SK-N-SH treated with all-trans-retinoic acid at 6 μM for 48 hours (cell line): ENCODE results near the gene BCL7B.

Source experiments
- ATAC-seq: fragments of 200-7000 bp; cut with Tn5 transposase; 3 replicates; pipeline ENCODE4 v1.9.1; 2020; ENCODE audit warnings: mild to moderate bottlenecking, moderate library complexity
- CSDC2 ChIP-seq: fragments of 250-450 bp; sonication (Bioruptor Pico); IDR thresholded peaks from 2 replicates; pipeline ENCODE4 v1.5.0; 2020; ENCODE audit warnings: mild to moderate bottlenecking, moderate library complexity
- ESRRG ChIP-seq: fragments of 250-450 bp; sonication (Bioruptor Pico); IDR thresholded peaks from 2 replicates; pipeline ENCODE4 v1.6.1; 2021; ENCODE audit warnings: mild to moderate bottlenecking
- GLIS3 ChIP-seq: fragments of 250-450 bp; sonication (Bioruptor Pico); IDR thresholded peaks from 2 replicates; pipeline ENCODE4 v1.5.0; 2020; ENCODE audit warnings: mild to moderate bottlenecking, moderate library complexity
- ISL1 ChIP-seq: fragments of 250-450 bp; sonication (Bioruptor Pico); IDR thresholded peaks from 2 replicates; pipeline ENCODE4 v2.1.2; 2022; ENCODE audit warnings: mild to moderate bottlenecking, moderate library complexity
- PPARA ChIP-seq: fragments of 250-450 bp; sonication (Bioruptor Pico); IDR thresholded peaks from 2 replicates; pipeline ENCODE4 v1.5.0; 2020; ENCODE audit warnings: mild to moderate bottlenecking, borderline replicate concordance
- SNAI2 ChIP-seq: fragments of 250-450 bp; sonication (Bioruptor Pico); IDR thresholded peaks from 2 replicates; pipeline ENCODE4 v1.5.0; 2020; ENCODE audit warnings: mild to moderate bottlenecking, moderate library complexity
- TCF4 ChIP-seq: fragments of 250-450 bp; sonication (Bioruptor Pico); IDR thresholded peaks from 2 replicates; pipeline ENCODE4 v1.8.0; 2021; ENCODE audit warnings: mild to moderate bottlenecking, moderate library complexity, borderline replicate concordance
- TOX ChIP-seq: fragments of 250-450 bp; sonication (Bioruptor Pico); IDR thresholded peaks from 2 replicates; pipeline ENCODE4 v1.8.0; 2021; ENCODE audit warnings: mild to moderate bottlenecking, moderate library complexity, borderline replicate concordance
- ZC3H10 ChIP-seq: fragments of 250-450 bp; sonication (Bioruptor Pico); IDR thresholded peaks from 2 replicates; pipeline ENCODE4 v1.5.1; 2021; ENCODE audit warnings: mild to moderate bottlenecking, moderate library complexity
- ZFP3 ChIP-seq: fragments of 250-450 bp; sonication (Bioruptor Pico); IDR thresholded peaks from 2 replicates; pipeline ENCODE4 v1.5.0; 2020; ENCODE audit warnings: mild to moderate bottlenecking, moderate library complexity
- ZFP30 ChIP-seq: fragments of 450-650 bp; formaldehyde crosslinking; IDR thresholded peaks from 2 replicates; pipeline ENCODE4 v1.5.0; 2022; ENCODE audit warnings: mild to moderate bottlenecking, moderate library complexity
- ZNF70 ChIP-seq: fragments of 450-650 bp; formaldehyde crosslinking; IDR thresholded peaks from 2 replicates; pipeline ENCODE4 v1.5.0; 2020; ENCODE audit warnings: mild to moderate bottlenecking, moderate library complexity
- ZNF8 ChIP-seq: fragments of 450-650 bp; formaldehyde crosslinking; IDR thresholded peaks from 2 replicates; pipeline ENCODE4 v1.5.0; 2020; ENCODE audit warnings: mild to moderate bottlenecking, moderate library complexity
- TF ChIP-seq, protein P1 (sequence below): fragments of 250-450 bp; sonication (Bioruptor Pico); IDR thresholded peaks from 2 replicates; pipeline ENCODE4 v1.8.0; 2020; ENCODE audit warnings: mild to moderate bottlenecking, moderate library complexity, borderline replicate concordance
- TF ChIP-seq, protein P2 (sequence below): fragments of 250-450 bp; sonication (Bioruptor Pico); IDR thresholded peaks from 2 replicates; pipeline ENCODE4 v1.8.0; 2021; ENCODE audit warnings: low read depth, mild to moderate bottlenecking, moderate library complexity, borderline replicate concordance
- TF ChIP-seq, protein P3 (sequence below): fragments of 250-450 bp; sonication (Bioruptor Pico); IDR thresholded peaks from 2 replicates; pipeline ENCODE4 v1.5.0; 2020; ENCODE audit warnings: mild to moderate bottlenecking, moderate library complexity
- TF ChIP-seq, protein P4 (sequence below): fragments of 250-450 bp; sonication (Bioruptor Pico); IDR thresholded peaks from 2 replicates; pipeline ENCODE4 v1.5.1; 2021; ENCODE audit warnings: mild to moderate bottlenecking, moderate library complexity
- TF ChIP-seq, protein P5 (sequence below): fragments of 250-450 bp; sonication (Bioruptor Pico); IDR thresholded peaks from 2 replicates; pipeline ENCODE4 v1.5.1; 2020; ENCODE audit warnings: low read depth, mild to moderate bottlenecking, moderate library complexity

The BCL7B gene

DNA sequence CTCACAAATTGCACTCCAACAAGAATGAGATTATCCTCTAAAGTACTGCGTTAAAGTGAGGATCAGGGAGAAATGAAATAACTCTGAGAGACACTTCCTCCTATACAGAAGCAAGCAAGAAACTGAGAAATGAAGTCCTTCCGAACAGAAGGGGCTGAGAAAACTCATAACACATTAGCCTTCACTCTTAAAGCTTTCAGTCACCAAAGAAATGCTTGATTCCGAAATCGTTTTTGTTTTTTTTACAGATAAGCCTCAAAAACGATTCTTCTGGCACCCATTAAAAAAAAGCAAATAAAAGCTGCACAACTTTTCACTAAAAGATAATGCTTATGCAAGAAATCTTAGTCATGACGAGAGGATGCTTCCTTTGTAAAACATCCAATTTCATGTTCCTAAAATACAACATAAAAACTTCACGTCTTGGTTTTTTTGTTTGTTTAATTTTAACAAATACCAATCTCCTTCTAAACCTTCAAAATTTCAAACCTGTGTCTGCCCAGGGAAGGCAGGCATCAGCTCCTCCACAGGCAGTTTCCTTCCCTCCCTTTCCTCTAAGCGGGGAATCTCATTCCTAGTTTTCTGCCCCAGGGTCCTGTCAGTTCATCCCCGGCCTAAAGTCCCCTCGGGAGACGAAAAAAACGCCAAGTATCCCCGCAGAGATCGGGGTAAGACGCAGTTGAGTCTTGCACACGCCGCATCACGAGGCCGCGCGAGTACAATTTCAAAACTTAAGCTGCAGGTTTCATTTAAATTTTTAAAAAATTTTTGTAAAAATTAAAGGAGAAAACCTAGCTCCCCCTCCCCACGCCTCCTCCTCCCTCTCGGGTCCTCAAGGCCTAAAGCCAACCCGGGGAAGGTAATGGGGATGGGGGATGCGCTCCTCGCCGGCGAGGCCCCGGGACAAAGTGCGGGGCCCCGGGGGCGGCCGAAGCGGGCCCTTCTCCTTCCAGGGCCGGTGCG lies 36.5 kb downstream of the BCL7B start:
- TF ChIP-seq, protein P1, sequence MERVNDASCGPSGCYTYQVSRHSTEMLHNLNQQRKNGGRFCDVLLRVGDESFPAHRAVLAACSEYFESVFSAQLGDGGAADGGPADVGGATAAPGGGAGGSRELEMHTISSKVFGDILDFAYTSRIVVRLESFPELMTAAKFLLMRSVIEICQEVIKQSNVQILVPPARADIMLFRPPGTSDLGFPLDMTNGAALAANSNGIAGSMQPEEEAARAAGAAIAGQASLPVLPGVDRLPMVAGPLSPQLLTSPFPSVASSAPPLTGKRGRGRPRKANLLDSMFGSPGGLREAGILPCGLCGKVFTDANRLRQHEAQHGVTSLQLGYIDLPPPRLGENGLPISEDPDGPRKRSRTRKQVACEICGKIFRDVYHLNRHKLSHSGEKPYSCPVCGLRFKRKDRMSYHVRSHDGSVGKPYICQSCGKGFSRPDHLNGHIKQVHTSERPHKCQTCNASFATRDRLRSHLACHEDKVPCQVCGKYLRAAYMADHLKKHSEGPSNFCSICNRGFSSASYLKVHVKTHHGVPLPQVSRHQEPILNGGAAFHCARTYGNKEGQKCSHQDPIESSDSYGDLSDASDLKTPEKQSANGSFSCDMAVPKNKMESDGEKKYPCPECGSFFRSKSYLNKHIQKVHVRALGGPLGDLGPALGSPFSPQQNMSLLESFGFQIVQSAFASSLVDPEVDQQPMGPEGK: no peak
- no peak for ATAC-seq

DNA sequence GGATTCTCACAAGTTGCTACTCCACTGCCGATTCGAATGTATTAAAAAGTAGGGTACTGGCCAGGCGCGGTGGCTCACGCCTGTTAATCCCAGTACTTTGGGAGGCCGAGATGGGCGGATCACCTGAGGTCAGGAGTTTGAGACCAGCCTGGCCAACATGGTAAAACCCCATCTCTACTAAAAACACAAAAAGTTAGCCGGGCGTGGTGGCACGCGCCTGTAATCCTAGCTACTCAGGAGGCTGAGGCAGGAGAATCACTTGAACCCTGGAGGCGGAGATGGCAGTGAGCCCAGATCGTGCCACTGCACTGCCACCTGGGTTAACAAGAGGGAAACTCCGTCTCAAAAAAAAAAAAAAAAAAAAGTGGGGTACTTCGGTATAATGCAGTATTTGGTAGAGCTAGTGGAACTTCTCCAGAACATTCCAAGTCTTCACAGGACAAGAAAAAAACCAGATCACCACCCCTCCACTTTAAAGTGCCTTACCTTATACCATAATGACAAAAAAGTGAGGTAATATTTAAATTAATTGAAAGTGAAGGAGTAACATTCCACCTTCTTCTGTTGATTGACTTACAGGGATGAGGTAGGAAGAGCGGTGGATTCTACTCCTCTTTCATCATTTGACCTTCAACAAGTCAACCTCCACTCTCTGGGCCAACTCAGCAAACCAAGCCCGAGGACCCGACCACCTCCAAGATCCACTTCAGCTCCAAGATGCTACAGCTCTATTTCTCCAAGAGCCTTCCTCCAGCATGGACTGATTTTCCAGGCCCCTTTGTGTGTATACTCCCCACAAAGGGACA lies 37.4 kb downstream of the BCL7B start:
- no peak for ATAC-seq
- TF ChIP-seq, protein P1: no peak
- TF ChIP-seq ZC3H10 (CRISPR knock-in tag) (no peak), TOX (no peak), ESRRG (CRISPR knock-in tag) (no peak), GLIS3 (no peak), ZNF8 (CRISPR knock-in tag) (no peak), TCF4 (CRISPR knock-in tag) (no peak), ZFP30 (CRISPR knock-in tag) (no peak), ZFP3 (no peak), SNAI2 (CRISPR knock-in tag) (no peak), ISL1 (CRISPR knock-in tag) (no peak), CSDC2 (CRISPR knock-in tag) (no peak)
- TF ChIP-seq, protein P2, sequence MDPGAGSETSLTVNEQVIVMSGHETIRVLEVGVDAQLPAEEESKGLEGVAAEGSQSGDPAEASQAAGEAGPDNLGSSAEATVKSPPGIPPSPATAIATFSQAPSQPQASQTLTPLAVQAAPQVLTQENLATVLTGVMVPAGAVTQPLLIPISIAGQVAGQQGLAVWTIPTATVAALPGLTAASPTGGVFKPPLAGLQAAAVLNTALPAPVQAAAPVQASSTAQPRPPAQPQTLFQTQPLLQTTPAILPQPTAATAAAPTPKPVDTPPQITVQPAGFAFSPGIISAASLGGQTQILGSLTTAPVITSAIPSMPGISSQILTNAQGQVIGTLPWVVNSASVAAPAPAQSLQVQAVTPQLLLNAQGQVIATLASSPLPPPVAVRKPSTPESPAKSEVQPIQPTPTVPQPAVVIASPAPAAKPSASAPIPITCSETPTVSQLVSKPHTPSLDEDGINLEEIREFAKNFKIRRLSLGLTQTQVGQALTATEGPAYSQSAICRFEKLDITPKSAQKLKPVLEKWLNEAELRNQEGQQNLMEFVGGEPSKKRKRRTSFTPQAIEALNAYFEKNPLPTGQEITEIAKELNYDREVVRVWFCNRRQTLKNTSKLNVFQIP: no peak
- TF ChIP-seq, protein P3, sequence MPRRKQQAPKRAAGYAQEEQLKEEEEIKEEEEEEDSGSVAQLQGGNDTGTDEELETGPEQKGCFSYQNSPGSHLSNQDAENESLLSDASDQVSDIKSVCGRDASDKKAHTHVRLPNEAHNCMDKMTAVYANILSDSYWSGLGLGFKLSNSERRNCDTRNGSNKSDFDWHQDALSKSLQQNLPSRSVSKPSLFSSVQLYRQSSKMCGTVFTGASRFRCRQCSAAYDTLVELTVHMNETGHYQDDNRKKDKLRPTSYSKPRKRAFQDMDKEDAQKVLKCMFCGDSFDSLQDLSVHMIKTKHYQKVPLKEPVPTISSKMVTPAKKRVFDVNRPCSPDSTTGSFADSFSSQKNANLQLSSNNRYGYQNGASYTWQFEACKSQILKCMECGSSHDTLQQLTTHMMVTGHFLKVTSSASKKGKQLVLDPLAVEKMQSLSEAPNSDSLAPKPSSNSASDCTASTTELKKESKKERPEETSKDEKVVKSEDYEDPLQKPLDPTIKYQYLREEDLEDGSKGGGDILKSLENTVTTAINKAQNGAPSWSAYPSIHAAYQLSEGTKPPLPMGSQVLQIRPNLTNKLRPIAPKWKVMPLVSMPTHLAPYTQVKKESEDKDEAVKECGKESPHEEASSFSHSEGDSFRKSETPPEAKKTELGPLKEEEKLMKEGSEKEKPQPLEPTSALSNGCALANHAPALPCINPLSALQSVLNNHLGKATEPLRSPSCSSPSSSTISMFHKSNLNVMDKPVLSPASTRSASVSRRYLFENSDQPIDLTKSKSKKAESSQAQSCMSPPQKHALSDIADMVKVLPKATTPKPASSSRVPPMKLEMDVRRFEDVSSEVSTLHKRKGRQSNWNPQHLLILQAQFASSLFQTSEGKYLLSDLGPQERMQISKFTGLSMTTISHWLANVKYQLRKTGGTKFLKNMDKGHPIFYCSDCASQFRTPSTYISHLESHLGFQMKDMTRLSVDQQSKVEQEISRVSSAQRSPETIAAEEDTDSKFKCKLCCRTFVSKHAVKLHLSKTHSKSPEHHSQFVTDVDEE (CRISPR knock-in tag): no peak
- TF ChIP-seq, protein P4, sequence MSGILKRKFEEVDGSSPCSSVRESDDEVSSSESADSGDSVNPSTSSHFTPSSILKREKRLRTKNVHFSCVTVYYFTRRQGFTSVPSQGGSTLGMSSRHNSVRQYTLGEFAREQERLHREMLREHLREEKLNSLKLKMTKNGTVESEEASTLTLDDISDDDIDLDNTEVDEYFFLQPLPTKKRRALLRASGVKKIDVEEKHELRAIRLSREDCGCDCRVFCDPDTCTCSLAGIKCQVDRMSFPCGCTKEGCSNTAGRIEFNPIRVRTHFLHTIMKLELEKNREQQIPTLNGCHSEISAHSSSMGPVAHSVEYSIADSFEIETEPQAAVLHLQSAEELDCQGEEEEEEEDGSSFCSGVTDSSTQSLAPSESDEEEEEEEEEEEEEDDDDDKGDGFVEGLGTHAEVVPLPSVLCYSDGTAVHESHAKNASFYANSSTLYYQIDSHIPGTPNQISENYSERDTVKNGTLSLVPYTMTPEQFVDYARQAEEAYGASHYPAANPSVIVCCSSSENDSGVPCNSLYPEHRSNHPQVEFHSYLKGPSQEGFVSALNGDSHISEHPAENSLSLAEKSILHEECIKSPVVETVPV: no peak
- TF ChIP-seq, all 23 proteins: peak for 0

DNA sequence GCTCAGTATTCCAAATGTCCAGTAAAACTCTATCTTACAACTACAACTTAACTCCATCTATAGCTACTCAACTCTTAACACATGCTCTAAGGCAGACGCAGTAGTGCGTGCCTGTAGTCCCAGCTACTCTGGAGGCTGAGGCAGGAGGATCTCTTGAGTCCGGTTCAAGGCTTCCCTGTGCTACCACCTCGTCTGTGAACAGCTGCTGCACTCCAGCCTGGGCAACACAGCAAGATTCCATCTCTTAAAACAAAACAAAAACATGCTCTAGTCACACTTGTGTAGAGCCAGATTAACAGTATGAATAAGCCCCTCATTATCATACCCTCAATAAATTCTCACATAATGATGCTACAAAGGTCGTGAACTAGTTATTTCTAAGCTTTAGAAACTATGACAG lies 39.0 kb downstream of the BCL7B start:
- no peak for TF ChIP-seq ZC3H10 (CRISPR knock-in tag)
- no peak for TF ChIP-seq TCF4 (CRISPR knock-in tag)
- no peak for TF ChIP-seq ZNF70 (CRISPR knock-in tag)
- TF ChIP-seq ISL1 (CRISPR knock-in tag): no peak
- TF ChIP-seq, protein P5, sequence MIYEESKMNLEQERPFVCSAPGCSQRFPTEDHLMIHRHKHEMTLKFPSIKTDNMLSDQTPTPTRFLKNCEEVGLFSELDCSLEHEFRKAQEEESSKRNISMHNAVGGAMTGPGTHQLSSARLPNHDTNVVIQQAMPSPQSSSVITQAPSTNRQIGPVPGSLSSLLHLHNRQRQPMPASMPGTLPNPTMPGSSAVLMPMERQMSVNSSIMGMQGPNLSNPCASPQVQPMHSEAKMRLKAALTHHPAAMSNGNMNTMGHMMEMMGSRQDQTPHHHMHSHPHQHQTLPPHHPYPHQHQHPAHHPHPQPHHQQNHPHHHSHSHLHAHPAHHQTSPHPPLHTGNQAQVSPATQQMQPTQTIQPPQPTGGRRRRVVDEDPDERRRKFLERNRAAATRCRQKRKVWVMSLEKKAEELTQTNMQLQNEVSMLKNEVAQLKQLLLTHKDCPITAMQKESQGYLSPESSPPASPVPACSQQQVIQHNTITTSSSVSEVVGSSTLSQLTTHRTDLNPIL (CRISPR knock-in tag): no peak
- no peak for TF ChIP-seq PPARA
- ATAC-seq: no peak
